ENCODE measurements around the gene UPK3A. TPM values are rescaled to one million over a fixed set of nuclear protein-coding genes. Genes with fewer than 3 reads are reported as not detected.

The UPK3A gene
- polyA plus RNA-seq, 1 of the 3 experiments (the other 2 are of a cell fraction) = not detected

DNA sequence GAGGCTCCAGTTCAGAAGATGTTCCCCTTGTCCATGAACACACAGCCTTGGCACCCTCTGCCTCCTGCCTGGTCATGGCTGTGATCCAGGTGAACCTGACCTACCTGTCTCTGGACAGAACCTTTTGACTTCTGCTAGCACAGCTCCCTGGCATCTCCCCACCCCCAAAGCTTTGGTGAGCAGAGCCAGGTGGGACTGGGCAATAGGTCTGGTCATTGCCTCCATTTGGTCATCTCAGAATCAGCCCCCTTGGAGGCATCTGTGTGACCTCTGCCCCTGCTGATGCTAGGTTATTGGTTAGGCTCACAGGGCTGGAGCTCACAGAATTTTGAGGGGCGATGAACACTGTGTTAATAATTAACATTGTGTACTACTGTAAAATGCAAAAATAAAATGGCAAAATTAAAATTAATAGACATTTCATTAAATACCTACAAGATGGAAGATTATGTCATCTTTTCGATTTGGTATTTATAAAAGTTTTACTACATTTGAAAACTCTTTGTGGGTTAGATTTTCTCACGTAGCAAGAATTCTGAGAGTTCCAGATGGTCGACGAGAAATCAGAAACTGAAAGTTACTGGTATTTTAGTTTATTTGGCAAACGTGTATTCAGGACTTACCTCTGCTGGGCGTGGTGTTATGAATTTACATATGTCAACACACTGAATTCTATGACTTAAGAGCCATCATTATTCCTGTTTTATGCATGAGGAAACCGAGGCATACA, 35.8 kb upstream of the UPK3A start:
- H3K9me3 ChIP-seq = no peaks in the 10 kb centered on the region
- no peak for TF ChIP-seq TCF12 (IDR thresholded peaks at IDR 0.05)
- TF ChIP-seq SIN3A (IDR thresholded peaks at IDR 0.05; ENCODE audit: borderline replicate concordance, low read depth, low read length) = no peak
- no peak for TF ChIP-seq RFX5 (IDR thresholded peaks at IDR 0.05; ENCODE audit: low read length)
- TF ChIP-seq RAD21 (IDR thresholded peaks at IDR 0.05; ENCODE audit: low read length) = no peak
- no peak for TF ChIP-seq ELF1 (IDR thresholded peaks at IDR 0.05)
- TF ChIP-seq NFIC (IDR thresholded peaks at IDR 0.05; ENCODE audit: borderline replicate concordance) = no peak
- TF ChIP-seq JUND (IDR thresholded peaks at IDR 0.05) = no peak
- TF ChIP-seq, protein P1, sequence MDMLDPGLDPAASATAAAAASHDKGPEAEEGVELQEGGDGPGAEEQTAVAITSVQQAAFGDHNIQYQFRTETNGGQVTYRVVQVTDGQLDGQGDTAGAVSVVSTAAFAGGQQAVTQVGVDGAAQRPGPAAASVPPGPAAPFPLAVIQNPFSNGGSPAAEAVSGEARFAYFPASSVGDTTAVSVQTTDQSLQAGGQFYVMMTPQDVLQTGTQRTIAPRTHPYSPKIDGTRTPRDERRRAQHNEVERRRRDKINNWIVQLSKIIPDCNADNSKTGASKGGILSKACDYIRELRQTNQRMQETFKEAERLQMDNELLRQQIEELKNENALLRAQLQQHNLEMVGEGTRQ (IDR thresholded peaks at IDR 0.05; ENCODE audit: borderline replicate concordance, low read depth, low read length) = no peak
- no peak for TF ChIP-seq SMC3 (IDR thresholded peaks at IDR 0.05; ENCODE audit: low read depth, low read length)
- TF ChIP-seq, protein P2, sequence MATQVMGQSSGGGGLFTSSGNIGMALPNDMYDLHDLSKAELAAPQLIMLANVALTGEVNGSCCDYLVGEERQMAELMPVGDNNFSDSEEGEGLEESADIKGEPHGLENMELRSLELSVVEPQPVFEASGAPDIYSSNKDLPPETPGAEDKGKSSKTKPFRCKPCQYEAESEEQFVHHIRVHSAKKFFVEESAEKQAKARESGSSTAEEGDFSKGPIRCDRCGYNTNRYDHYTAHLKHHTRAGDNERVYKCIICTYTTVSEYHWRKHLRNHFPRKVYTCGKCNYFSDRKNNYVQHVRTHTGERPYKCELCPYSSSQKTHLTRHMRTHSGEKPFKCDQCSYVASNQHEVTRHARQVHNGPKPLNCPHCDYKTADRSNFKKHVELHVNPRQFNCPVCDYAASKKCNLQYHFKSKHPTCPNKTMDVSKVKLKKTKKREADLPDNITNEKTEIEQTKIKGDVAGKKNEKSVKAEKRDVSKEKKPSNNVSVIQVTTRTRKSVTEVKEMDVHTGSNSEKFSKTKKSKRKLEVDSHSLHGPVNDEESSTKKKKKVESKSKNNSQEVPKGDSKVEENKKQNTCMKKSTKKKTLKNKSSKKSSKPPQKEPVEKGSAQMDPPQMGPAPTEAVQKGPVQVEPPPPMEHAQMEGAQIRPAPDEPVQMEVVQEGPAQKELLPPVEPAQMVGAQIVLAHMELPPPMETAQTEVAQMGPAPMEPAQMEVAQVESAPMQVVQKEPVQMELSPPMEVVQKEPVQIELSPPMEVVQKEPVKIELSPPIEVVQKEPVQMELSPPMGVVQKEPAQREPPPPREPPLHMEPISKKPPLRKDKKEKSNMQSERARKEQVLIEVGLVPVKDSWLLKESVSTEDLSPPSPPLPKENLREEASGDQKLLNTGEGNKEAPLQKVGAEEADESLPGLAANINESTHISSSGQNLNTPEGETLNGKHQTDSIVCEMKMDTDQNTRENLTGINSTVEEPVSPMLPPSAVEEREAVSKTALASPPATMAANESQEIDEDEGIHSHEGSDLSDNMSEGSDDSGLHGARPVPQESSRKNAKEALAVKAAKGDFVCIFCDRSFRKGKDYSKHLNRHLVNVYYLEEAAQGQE (IDR thresholded peaks at IDR 0.05; ENCODE audit: low read depth, low read length) = no peak
- TF ChIP-seq, protein P3, sequence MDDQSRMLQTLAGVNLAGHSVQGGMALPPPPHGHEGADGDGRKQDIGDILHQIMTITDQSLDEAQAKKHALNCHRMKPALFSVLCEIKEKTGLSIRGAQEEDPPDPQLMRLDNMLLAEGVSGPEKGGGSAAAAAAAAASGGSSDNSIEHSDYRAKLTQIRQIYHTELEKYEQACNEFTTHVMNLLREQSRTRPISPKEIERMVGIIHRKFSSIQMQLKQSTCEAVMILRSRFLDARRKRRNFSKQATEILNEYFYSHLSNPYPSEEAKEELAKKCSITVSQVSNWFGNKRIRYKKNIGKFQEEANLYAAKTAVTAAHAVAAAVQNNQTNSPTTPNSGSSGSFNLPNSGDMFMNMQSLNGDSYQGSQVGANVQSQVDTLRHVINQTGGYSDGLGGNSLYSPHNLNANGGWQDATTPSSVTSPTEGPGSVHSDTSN (IDR thresholded peaks at IDR 0.05) = no peak
- TF ChIP-seq, protein P4, sequence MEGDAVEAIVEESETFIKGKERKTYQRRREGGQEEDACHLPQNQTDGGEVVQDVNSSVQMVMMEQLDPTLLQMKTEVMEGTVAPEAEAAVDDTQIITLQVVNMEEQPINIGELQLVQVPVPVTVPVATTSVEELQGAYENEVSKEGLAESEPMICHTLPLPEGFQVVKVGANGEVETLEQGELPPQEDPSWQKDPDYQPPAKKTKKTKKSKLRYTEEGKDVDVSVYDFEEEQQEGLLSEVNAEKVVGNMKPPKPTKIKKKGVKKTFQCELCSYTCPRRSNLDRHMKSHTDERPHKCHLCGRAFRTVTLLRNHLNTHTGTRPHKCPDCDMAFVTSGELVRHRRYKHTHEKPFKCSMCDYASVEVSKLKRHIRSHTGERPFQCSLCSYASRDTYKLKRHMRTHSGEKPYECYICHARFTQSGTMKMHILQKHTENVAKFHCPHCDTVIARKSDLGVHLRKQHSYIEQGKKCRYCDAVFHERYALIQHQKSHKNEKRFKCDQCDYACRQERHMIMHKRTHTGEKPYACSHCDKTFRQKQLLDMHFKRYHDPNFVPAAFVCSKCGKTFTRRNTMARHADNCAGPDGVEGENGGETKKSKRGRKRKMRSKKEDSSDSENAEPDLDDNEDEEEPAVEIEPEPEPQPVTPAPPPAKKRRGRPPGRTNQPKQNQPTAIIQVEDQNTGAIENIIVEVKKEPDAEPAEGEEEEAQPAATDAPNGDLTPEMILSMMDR (IDR thresholded peaks at IDR 0.05) = no peak
- TF ChIP-seq MEF2A (IDR thresholded peaks at IDR 0.05; ENCODE audit: borderline replicate concordance, low read depth) = no peak
- no peak overlapping the region for H3K27ac ChIP-seq (ENCODE audit: low read depth in 2 of 2, low read length in 1 of 2)
- no peaks in the 10 kb centered on the region for H3K36me3 ChIP-seq (replicated peaks in 1 of 2; ENCODE audit: control insufficient read depth in 1 of 2, insufficient read depth in 2 of 2, low read length in 1 of 2)
- no peaks in the 10 kb centered on the region for H3K27me3 ChIP-seq (ENCODE audit: insufficient read depth)
- H3K4me3 ChIP-seq (ENCODE audit: low read depth in 2 of 2, low read length in 1 of 2) = no peak overlapping the region
- 89% methylated on average over 8 of the region's 8 CpGs for WGBS (ENCODE audit: low lambda C conversion rate)
- no peak overlapping the region for H3K4me2 ChIP-seq
- H3F3A ChIP-seq (replicated peaks; ENCODE audit: insufficient read depth) = peaks cover 23% of the 10 kb centered on the region
- POLR2A ChIA-PET = no interaction called here
- no peak overlapping the region for H2AFZ ChIP-seq (ENCODE audit: low read depth)
- H3K4me1 ChIP-seq (ENCODE audit: control insufficient read depth in 1 of 2, insufficient read depth in 2 of 2, low read depth in 1 of 2, low read length in 1 of 2) = peaks cover 8 to 12% of the 10 kb centered on the region in 2 experiments; a peak in 2 of 4 replicates
- H4K20me1 ChIP-seq (ENCODE audit: insufficient read depth) = no peaks in the 10 kb centered on the region
- no peaks in the 10 kb centered on the region for H3K79me2 ChIP-seq (ENCODE audit: insufficient read depth)
- CTCF ChIA-PET = interaction anchor here (1.3 to 1.7 kb wide), 2 partner anchors 13 to 40 kb away, joined by 4 read pairs; no protein-coding TSS in a partner anchor
- no peak overlapping the region for H3K9ac ChIP-seq
- H3K9me2 ChIP-seq = no peaks in the 10 kb centered on the region
- no peak for DNase-seq

Data from SK-N-SH (cell line).